GM19351 (cell line): ENCODE results near the gene POLA1.

Experiments used
- ATAC-seq: cut with Tn5 transposase; IDR thresholded peaks from one replicate; pipeline ENCODE4 v1.9.1; 2021; ENCODE audit warnings: mild to moderate bottlenecking, moderate library complexity; ENCODE audit not compliant: unreplicated experiment

Gene POLA1

GRCh38 chrX:24955372-24955930 lies 261.7 kb downstream of the POLA1 start:
- ATAC-seq, result no peak

- ATAC-seq, result no peak
Measured at GRCh38 chrX:24956828-24957227, 263.1 kb downstream of the POLA1 start.

GRCh38 chrX:24961809-24962208 lies 268.1 kb downstream of the POLA1 start:
- ATAC-seq, result no peak

GRCh38 chrX:24963823-24964222 lies 270.1 kb downstream of the POLA1 start:
- ATAC-seq, result no peak

GRCh38 chrX:24965372-24965771 lies 271.7 kb downstream of the POLA1 start:
- ATAC-seq, result no peak

- no peak for ATAC-seq
Measured at GRCh38 chrX:24969812-24970211, 276.1 kb downstream of the POLA1 start.

- ATAC-seq, result no peak
Measured at GRCh38 chrX:24979081-24979480, 285.4 kb downstream of the POLA1 start.

GRCh38 chrX:24981030-24981429 lies 287.3 kb downstream of the POLA1 start:
- ATAC-seq, result no peak

- no peak for ATAC-seq
Measured at GRCh38 chrX:24982306-24982965, 288.7 kb downstream of the POLA1 start.

- no peak for ATAC-seq
Measured at GRCh38 chrX:24983931-24984330, 290.2 kb downstream of the POLA1 start.

GRCh38 chrX:24985120-24985519 lies 291.4 kb downstream of the POLA1 start:
- ATAC-seq, result no peak

GRCh38 chrX:24987731-24988130 lies 294.0 kb downstream of the POLA1 start:
- ATAC-seq, result no peak

GRCh38 chrX:24988314-24988713 lies 294.6 kb downstream of the POLA1 start:
- no peak for ATAC-seq

GRCh38 chrX:24990535-24990934 lies 296.8 kb downstream of the POLA1 start:
- ATAC-seq, result no peak

- ATAC-seq, result no peak
Measured at GRCh38 chrX:24993879-24994278, 300.2 kb downstream of the POLA1 start.

- ATAC-seq, result no peak
Measured at GRCh38 chrX:24996096-24996709, 302.5 kb downstream of the POLA1 start.

- no peak for ATAC-seq
Measured at GRCh38 chrX:24999511-24999910, 305.8 kb downstream of the POLA1 start.

- no peak for ATAC-seq
Measured at GRCh38 chrX:25001808-25002660, 308.3 kb downstream of the POLA1 start.

GRCh38 chrX:25002661-25003020 lies 308.9 kb downstream of the POLA1 start:
- no peak for ATAC-seq

- no peak for ATAC-seq
Measured at GRCh38 chrX:25003066-25003849, 309.5 kb downstream of the POLA1 start.

- ATAC-seq, result no peak
Measured at GRCh38 chrX:25004040-25004439, 310.3 kb downstream of the POLA1 start.
